Caco-2 (cell line): Measurements from ENCODE around the gene KLHL12. TPM values are rescaled to one million over a fixed set of nuclear protein-coding genes. Genes with fewer than 3 reads are reported as not detected.
A peak's percentile ranks its signal among the peaks of the same experiment; 100 is the strongest.

ENCODE experiments used
- BruUV-seq: library from RNA; stranded (reverse); fragments of 400-500 nt; replicated peaks from 2 replicates; lab custom pipeline; 2021; lab: Mats Ljungman, UMichigan
- CTCF ChIA-PET: fragments of 300-600 bp; sonication (Branson Sonifier 250); formaldehyde crosslinking; loops from one replicate; lab custom pipeline; 2022; ENCODE audit warnings: antibody characterized with exemption; lab: Charles Lee
- POLR2A ChIA-PET: fragments of 300-600 bp; sonication (Branson Sonifier 250); formaldehyde crosslinking; loops from one replicate; lab custom pipeline; 2022; ENCODE audit warnings: antibody characterized with exemption; lab: Charles Lee
- DNase-seq, 2 experiments: peaks; one replicate each; pipeline versions ENCODE4 v3.0.0 to v3.0.0-alpha.2; 2020 to 2022
- H3K27me3 ChIP-seq: replicated peaks from 2 replicates; pipeline ENCODE4 v1.6.0; 2011; ENCODE audit warnings: low read length; ENCODE audit not compliant: control insufficient read depth, insufficient read depth
- H3K36me3 ChIP-seq: 2 replicates; pipeline ENCODE4 v1.5.1; 2011; ENCODE audit warnings: low read length; ENCODE audit not compliant: control insufficient read depth, insufficient read depth
- H3K4me1 ChIP-seq: fragments of 250-450 bp; sonication (Bioruptor Pico); 2 replicates; pipeline ENCODE4 v1.5.1; 2020; ENCODE audit warnings: mild to moderate bottlenecking
- H3K4me3 ChIP-seq: 2 replicates; pipeline ENCODE4 v1.5.1; 2011; ENCODE audit warnings: low read depth, mild to moderate bottlenecking, control low read depth, low read length
- H3K9me3 ChIP-seq: fragments of 250-450 bp; sonication (Bioruptor Pico); 2 replicates; pipeline ENCODE4 v1.5.1; 2020; ENCODE audit warnings: mild to moderate bottlenecking, moderate library complexity
- H3K27ac Mint-ChIP-seq: one replicate; pipeline ENCODE4 v1.8.0; 2022; ENCODE audit warnings: mixed read lengths; ENCODE audit not compliant: unreplicated experiment
- H3K27me3 Mint-ChIP-seq: one replicate; pipeline ENCODE4 v1.8.0; 2022; ENCODE audit warnings: mixed read lengths; ENCODE audit not compliant: insufficient read depth, unreplicated experiment
- H3K36me3 Mint-ChIP-seq: one replicate; pipeline ENCODE4 v1.8.0; 2022; ENCODE audit warnings: mild to moderate bottlenecking, mixed read lengths; ENCODE audit not compliant: insufficient read depth, unreplicated experiment
- H3K4me1 Mint-ChIP-seq: one replicate; pipeline ENCODE4 v1.8.0; 2022; ENCODE audit warnings: low read depth, mixed read lengths; ENCODE audit not compliant: unreplicated experiment
- H3K4me3 Mint-ChIP-seq: one replicate; pipeline ENCODE4 v1.8.0; 2022; ENCODE audit warnings: mild to moderate bottlenecking, moderate library complexity, mixed read lengths; ENCODE audit not compliant: unreplicated experiment
- H3K9me3 Mint-ChIP-seq: one replicate; pipeline ENCODE4 v1.8.0; 2022; ENCODE audit warnings: mixed read lengths; ENCODE audit not compliant: unreplicated experiment
- CTCF ChIP-seq, 2 experiments: fragments of 200-600 bp in 1 of 2; IDR thresholded peaks; 1 replicate in 1 of 2; 2 replicates in 1 of 2; pipeline versions ENCODE4 v1.5.1 to v1.8.0; 2011 to 2022; ENCODE audit warnings: antibody characterized with exemption in 1 of 2, control low read depth in 1 of 2, inconsistent platforms in 1 of 2, low read depth in 1 of 2, low read length in 1 of 2, mild to moderate bottlenecking in 1 of 2, moderate library complexity in 1 of 2; ENCODE audit not compliant: insufficient read depth in 1 of 2, severe bottlenecking in 1 of 2, unreplicated experiment in 1 of 2
- intact Hi-C: fragments of 100-400 bp; cut with micrococcal nuclease; formaldehyde crosslinking; loops from one replicate; pipeline ENCODE4 v1.10.0; 2022; ENCODE audit not compliant: unreplicated experiment
- total RNA-seq: library from RNA; stranded (reverse); gene quantifications from 2 replicates; pipeline ENCODE4 v1.2.3, GENCODE V29; 2022

The KLHL12 gene
- total RNA-seq, 1 experiment from 2014 or later = 23.6 TPM

- H3K4me3 ChIP-seq = peak within 1 kb of the TSS; percentile 52
- no peaks in the 10 kb centered on the region for H3K36me3 ChIP-seq
- peak; percentile 96 to 97 for DNase-seq
- no TSS peak for BruUV-seq
- Mint-ChIP-seq H3K4me3 (peak within 1 kb of the TSS; percentile 80), H3K27me3 (no peaks in the 10 kb centered on the region), H3K36me3 (peaks cover 6% of the 10 kb centered on the region), H3K9me3 (no peaks in the 10 kb centered on the region), H3K27ac (peak within 1 kb of the TSS; percentile 87), H3K4me1 (peaks cover 15% of the 10 kb centered on the region)
- no peaks in the 10 kb centered on the region for H3K9me3 ChIP-seq
- ChIA-PET POLR2A (interaction anchor here (0.5 to 1.4 kb wide), 6 partner anchors 26 to 1627 kb away, joined by 3 to 15 read pairs (median 5); no protein-coding TSS in a partner anchor), CTCF (interaction anchor here (0.5 to 1.2 kb wide), 3 partner anchors 26 to 994 kb away, joined by 3 to 7 read pairs (median 4); no protein-coding TSS in a partner anchor)
- H3K4me1 ChIP-seq = 0 out of 2 replicates have a peak, but pooled peaks cover 4% of the 10 kb centered on the region
- intact Hi-C loops = loop anchor here (1.0 to 2.0 kb wide), 2 partner anchors 27 to 118 kb away; partner anchors contain the start of gene TMEM183A
- TF ChIP-seq CTCF (IDR thresholded peaks at IDR 0.05; ENCODE audit: insufficient read depth in 1 of 2, low read depth in 1 of 2, low read length in 1 of 2, severe bottlenecking in 1 of 2, unreplicated experiment in 1 of 2) = peak in 1 of 2 experiments; percentile 41
- no peaks in the 10 kb centered on the region for H3K27me3 ChIP-seq
Observed at GRCh38 chr1:202888531-202889360, 38.3 kb downstream of the KLHL12 start, which contains the start of gene RABIF. Gene RABIF (minus strand): TSS chr1:202889149. CDS start chr1:202889098, 51 bp downstream.

GRCh38 chr1:202888221-202888530 lies 38.9 kb downstream of the KLHL12 start:
- ChIA-PET CTCF (interaction anchor here (0.5 to 1.2 kb wide), 3 partner anchors 25 to 993 kb away, joined by 3 to 7 read pairs (median 4); no protein-coding TSS in a partner anchor), POLR2A (interaction anchor here (0.5 to 1.4 kb wide), 6 partner anchors 25 to 1628 kb away, joined by 3 to 15 read pairs (median 5); no protein-coding TSS in a partner anchor)
- Mint-ChIP-seq H3K4me1 (peaks cover 15% of the 10 kb centered on the region), H3K36me3 (peaks cover 6% of the 10 kb centered on the region), H3K27ac (peak overlapping the region; percentile 87), H3K27me3 (no peaks in the 10 kb centered on the region), H3K9me3 (no peaks in the 10 kb centered on the region), H3K4me3 (peak overlapping the region; percentile 80)
- intact Hi-C loops = loop anchor here (2.0 kb wide), 1 partner anchor 119 kb away; the partner anchor contains the start of gene TMEM183A
- no peak for TF ChIP-seq CTCF (IDR thresholded peaks at IDR 0.05; ENCODE audit: insufficient read depth in 1 of 2, low read depth in 1 of 2, low read length in 1 of 2, severe bottlenecking in 1 of 2, unreplicated experiment in 1 of 2)
- H3K9me3 ChIP-seq = no peaks in the 10 kb centered on the region
- 0 out of 2 replicates have a peak, but pooled peaks cover 4% of the 10 kb centered on the region for H3K4me1 ChIP-seq
- no peak for DNase-seq
- no peaks in the 10 kb centered on the region for H3K36me3 ChIP-seq
- H3K27me3 ChIP-seq = no peaks in the 10 kb centered on the region
- peak overlapping the region; percentile 52 for H3K4me3 ChIP-seq
- BruUV-seq = no TSS peak

- H3K27ac Mint-ChIP-seq = no peak overlapping the region
- Histone ChIP-seq H3K4me3 (no peak overlapping the region), H3K4me1 (no peaks in the 10 kb centered on the region), H3K27me3 (no peaks in the 10 kb centered on the region), H3K36me3 (no peaks in the 10 kb centered on the region), H3K9me3 (no peaks in the 10 kb centered on the region)
- H3K4me1 Mint-ChIP-seq = no peaks in the 10 kb centered on the region
- ChIA-PET POLR2A (no interaction called here), CTCF (interaction anchor here (0.5 to 0.7 kb wide), 2 partner anchors 18 to 20 kb away, joined by 3 to 5 read pairs; no protein-coding TSS in a partner anchor)
- BruUV-seq = no TSS peak
- H3K9me3 Mint-ChIP-seq = no peaks in the 10 kb centered on the region
- TF ChIP-seq CTCF (IDR thresholded peaks at IDR 0.05; ENCODE audit: insufficient read depth in 1 of 2, low read depth in 1 of 2, low read length in 1 of 2, severe bottlenecking in 1 of 2, unreplicated experiment in 1 of 2) = no peak
- no peak overlapping the region for H3K4me3 Mint-ChIP-seq
- H3K36me3 Mint-ChIP-seq = peaks cover 12% of the 10 kb centered on the region
- intact Hi-C loops = no loop called here
- no peaks in the 10 kb centered on the region for H3K27me3 Mint-ChIP-seq
- no peak for DNase-seq
Observed at GRCh38 chr1:202880961-202881460, 46.0 kb downstream of the KLHL12 start.
